ENCODE measurements around the gene RNASE12.
"Not testable (repeated sequence)": the region's sequence is repeated elsewhere in the genome, so short reads cannot be mapped to it uniquely, and the experiment has no call there.

The RNASE12 gene

DNA sequence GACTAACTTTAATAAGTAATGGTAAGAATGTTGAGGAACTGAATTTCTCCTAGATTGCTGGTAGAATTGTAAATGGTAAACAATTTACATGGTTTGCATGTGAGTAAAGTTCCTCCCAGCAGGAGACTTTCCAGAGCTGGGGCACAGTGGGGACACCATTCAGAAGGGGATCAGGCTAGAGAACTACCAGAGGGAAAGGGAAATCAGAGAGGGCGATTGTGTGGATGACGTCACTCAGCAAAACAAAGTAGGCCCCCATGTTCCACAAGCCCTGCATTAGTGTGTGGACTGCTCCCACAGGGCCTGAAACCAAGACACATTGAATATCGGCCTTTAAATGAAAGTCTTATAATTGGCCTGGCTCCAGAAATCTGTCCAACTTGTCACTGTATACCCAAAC, 12.9 kb downstream of the RNASE12 start:
- DNase-seq: no peak

DNA sequence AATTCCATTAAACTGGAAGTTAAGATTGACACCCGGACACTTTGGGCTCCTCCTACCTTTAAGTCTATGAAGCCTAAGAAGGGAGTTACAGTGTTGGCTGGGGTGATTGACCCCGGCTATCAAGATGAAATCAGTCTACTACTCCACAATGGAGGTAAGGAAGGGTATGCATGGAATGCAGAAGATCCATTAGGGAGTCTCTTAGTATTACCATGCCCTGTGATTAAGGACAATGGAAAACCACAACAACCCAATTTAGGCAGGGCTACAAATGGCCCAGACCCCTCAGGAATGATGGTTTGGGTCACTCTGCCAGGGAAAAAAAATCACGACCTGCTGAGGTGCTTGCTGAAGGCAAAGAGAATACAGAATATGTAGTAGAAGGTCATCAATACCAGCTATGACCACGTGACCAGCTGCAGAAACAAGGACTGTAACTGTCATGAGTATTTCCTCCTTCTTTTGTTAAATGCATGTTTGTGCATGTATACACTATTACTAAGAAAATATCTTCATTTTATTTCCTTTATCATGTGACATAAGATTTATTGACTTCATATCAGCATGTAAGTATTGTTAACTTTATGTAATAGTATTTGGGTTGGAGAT, 18.7 kb downstream of the RNASE12 start:
- not testable (repeated sequence) for DNase-seq

DNA sequence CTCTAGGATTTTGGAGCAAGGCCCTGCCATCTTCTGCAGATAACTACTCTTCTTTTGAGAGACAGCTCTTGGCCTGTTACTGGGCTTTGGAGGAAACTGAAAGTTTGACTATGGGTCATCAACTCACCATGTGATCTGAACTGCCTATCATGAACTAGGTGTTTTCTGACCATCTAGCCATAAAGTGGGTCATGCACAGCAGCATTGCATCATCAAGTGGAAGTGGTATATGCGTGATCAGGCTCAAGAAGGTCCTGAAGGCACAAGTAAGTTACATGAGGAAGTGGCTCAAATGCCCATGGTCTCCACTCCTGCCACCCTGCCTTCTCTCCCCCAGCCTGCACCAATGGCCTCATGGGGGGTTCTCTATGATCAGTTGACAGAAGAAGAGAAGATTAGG, 20.5 kb downstream of the RNASE12 start:
- not testable (repeated sequence) for DNase-seq

DNA sequence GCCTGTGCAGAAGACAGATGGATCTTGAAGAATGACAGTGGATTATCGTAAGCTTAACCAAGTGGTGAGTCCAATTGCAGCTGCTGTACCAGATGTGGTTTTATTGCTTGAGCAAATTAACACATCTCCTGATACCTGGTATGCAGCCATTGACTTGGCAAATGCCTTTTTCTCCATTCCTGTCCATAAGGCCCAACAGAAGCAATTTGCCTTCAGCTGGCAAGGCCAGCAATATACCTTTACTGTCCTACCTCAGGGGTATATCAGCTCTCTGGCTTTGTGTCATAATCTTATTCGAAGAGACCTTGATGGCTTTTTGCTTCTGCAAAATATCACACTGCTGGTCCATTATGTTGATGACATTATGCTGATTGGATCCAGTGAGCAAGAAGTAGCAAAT, 21.3 kb downstream of the RNASE12 start:
- DNase-seq: not testable (repeated sequence)

DNA sequence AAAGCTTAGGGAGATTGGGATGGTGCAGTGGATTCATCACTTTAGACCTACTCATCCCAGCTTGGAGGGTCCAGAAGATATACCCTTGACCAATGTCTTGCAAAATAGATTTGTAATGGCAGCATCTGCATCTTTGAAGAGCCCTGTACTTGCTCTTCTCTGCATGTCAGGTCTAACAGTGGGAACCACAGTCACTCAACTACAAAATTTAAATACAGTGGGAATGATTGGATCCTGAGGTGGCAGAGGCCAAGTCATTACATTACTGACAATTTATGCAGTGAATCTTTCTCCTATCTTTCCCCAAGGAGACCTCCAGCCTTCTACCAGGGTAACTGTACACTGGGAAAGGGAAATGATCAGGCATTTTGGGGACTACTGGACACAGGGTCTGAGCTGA, 22.1 kb downstream of the RNASE12 start:
- no peak for DNase-seq

DNA sequence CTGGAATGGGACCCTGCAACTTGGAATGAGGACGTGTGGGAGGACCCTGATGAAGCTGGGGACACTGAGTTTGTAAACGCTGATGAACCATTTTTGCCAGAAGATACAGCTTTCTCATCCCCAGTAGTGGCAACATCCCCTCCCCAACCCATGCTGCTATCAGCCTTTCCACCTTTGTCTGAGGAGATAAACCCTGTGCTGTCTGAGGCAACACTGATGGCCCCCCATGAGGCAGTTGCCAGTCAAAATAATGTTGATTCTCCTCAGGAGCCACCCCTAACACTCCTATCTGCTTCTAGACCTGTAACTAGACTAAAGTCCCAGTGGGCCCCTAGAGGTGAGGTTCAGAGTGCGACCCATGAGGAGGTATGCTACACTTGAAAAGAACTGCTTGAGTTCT, 22.8 kb downstream of the RNASE12 start:
- no peak for DNase-seq

DNA sequence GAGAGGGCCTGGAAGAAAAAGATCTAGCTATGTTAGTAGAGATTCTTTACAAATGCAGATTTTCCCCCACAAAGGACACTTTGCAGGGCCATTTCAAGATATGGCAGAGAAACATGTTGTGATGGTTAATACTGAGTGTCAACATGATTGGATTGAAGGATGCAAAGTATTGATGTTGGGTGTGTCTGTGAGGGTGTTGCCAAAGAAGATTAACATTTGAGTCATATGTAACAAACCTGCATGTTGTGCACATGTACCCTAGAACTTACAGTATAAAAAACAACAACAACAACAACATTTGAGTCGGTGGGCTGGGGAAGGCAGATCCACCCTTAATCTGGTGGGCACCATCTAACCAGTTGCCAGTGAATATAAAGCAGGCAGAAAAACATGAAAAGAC, 24.0 kb downstream of the RNASE12 start:
- DNase-seq: not testable (repeated sequence)

DNA sequence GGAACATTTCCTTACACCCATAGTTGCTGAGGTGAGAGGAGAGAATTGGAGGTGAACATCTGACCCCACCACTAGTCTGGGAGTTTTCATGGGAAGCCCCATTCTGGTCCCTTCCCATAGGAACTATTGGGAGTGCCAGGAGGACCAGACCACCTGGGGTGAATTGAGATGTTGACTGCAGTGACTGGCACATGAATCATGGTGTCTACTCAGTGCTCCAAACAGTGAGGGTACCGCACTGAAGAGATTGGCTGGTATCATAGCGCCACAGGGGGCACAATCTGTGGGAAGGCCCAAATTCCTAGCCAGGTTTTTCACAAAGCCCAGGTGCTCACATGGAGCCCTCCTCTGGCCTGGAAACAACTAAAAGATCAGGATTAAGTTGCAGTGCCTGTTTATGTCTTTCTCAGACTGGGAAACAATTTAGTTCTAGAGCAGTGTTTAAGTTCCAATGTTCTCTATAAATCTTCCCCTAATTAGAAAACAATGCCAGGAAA, 26.6 kb downstream of the RNASE12 start:
- no peak for DNase-seq

DNA sequence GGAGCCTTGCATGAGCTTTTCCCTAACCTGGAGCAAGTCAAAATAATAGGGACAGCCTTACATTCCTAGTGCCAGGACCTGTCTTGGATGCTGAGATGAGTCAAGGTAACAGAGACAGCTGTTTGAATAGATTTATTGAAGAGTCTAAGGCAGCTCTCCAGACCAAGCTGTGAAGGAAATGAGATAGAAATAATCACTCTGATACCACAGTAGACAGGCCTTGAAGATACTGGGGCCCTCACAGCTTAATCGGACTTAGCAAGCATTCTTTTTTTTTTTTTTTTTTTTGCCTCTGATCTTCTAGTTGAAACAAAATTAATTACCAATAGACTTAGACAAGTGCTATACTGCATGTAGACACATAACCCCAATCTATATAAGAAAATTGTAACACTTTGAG, 27.2 kb downstream of the RNASE12 start:
- DNase-seq: no peak

DNA sequence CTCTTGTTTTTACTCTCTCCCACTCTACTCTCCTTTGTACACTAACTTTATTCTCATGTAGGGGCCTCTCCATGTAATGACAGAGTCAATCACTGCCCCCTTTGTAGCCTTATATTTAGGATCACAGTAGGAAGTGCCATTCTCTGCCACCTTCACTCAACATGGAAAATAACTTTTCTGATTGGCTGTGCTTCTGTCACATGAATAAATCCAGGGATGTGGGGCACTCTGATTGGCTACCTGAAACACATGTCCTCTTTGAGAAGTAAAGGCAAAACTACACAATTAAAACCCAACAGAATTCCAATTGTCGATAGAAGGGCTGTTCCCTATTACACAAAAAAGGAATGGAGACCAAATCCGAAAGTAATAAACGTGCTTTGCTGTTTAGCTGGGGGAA, 30.2 kb downstream of the RNASE12 start, which contains the start of gene RNASE9:
TSS of gene RNASE9 (minus strand) at position 87 of the 400 bp plus-strand sequence.
- DNase-seq: no peak

DNA sequence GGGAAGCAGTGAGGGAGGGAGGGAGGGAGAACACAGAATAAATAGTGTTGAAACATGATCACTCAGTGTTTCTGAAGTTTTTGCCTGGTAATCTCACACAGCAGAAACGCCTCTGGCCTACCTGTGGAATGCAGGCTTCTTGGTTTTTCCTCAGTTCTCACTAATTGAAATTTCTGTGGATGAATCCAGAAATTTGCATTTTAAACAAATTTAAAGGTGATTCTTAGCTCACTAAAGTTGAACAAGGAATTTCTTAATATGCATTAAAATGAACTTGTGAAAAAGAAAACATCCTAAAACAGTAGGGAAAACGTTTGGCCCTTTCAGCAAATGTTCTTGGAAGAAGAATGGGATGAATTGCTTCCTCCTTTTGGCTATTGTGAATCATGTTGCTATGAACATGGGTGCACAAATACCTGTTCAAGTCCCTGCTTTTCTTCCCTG, 31.7 kb downstream of the RNASE12 start:
- DNase-seq: no peak

DNA sequence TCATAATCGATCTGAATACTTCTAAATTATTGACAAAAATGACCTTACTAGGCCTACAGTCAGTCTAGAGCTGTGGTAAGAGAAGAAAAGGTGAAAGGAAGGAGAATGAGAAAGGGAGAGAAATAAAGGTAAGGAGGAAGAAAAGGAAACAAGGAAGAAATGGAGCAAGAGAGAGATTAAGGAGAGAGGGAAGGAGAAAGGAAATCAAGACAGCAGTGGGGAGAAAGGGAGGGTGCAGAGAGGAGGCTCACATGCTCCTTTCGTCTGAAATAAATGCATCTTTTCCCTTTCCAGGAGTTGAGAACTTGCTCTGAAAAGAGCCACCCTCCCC, 34.0 kb downstream of the RNASE12 start:
- DNase-seq: no peak

DNA sequence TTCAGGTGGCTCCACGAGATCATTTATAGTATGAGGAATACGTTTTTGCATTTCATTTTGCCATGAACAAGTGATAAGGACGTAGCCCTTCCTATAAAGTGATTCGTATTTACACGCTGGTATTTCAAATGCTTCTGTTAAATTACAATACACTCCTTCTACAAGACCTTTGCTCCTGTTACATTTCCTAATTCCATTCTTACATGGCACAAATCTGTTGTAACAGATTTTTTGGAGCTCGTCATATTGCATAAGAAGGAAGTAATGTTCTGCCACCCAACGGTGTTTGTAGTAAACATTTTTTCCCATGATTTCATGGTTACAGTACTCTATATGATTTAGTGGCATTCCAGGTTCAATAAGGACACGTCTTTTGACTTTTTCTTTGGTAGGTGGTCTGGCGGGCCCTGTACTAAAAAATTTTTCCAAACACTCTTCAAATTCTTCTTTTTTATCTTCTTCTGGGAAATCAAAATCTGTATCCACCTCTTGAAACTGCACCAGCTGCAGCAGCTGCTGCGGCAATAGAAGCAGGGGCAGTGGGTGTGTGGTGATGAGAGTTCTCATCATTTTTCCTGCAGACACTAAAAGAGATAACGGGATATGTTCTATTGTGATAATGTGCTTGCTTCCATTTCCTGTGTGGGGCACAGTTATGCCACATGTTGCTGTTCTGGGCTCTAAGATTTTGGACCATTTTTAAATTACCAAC, 34.5 kb downstream of the RNASE12 start:
- no peak for DNase-seq

DNA sequence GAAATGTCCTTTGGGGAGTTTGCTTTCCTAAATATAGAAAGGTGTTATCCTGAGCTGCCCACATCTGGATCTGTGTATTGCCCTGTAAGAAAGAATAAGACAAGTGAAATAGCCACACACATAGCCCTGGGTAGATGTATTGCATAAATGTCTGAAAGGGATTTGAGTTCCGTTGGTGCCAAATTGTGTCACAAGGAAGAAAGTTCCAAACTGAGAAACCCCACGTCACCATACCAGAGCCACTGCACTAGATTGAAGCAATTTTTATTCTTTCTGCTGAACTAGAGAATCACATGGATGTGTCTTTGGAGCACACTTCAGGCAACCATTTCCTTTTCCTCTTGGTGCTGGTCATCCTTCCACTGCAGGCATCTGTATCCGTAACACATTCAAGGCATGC, 35.3 kb downstream of the RNASE12 start:
- DNase-seq: no peak

DNA sequence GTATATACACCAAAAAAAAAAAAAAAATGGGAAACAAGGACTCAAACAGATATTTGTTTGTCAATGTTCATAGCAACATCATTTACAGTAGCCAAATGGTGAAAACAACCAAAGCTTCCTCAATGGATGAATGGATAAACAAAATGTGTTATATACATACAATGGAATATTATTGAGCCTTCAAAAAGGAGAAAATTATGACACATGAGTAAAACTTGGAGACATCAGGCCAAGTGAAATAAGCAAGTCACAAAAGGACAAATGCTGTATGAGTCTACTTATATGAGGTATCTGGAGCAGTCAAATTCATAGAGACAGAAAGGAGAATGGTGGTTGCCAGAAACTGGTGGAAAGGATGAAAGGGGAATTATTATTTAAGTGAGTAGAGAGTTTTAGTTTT, 38.2 kb downstream of the RNASE12 start:
- DNase-seq: no peak

DNA sequence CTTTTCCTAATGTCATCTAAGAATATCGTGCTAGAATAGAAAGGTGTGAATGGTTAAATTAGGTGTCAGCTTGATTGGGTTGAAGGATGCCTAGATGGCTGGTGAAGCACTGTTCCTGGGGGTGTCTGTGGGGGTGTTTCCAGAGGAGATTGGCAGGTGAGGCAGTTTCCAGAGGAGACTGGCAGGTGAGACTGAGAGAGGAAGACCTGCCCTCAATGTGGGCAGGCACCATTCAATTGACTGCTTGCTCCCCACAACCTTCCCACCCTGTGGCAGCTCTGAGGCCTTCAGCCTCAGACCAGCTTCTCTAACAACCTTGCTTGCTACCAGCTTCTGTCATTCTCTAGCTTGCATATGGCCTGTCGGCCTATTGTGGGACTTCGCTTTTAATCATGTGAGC, 39.6 kb downstream of the RNASE12 start:
- no peak for DNase-seq

DNA sequence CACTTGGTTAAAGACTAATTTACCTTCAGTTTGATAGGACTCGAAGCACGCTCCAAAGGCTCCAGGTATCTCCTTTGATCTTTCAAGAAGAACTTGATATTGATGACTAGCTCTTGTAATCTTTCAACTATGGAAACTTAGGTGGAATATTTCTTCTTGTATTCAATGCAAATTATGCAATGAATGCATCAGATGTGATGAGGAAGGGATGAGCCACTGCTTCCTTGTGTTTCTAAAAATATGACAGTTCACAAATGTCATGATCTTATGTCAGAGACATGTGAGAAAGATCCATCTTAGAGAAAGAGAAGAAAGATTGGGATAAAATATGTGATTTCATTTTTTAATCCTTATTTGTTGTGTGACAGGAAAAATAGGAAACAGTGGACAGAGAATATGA, 40.2 kb downstream of the RNASE12 start:
- DNase-seq: no peak

DNA sequence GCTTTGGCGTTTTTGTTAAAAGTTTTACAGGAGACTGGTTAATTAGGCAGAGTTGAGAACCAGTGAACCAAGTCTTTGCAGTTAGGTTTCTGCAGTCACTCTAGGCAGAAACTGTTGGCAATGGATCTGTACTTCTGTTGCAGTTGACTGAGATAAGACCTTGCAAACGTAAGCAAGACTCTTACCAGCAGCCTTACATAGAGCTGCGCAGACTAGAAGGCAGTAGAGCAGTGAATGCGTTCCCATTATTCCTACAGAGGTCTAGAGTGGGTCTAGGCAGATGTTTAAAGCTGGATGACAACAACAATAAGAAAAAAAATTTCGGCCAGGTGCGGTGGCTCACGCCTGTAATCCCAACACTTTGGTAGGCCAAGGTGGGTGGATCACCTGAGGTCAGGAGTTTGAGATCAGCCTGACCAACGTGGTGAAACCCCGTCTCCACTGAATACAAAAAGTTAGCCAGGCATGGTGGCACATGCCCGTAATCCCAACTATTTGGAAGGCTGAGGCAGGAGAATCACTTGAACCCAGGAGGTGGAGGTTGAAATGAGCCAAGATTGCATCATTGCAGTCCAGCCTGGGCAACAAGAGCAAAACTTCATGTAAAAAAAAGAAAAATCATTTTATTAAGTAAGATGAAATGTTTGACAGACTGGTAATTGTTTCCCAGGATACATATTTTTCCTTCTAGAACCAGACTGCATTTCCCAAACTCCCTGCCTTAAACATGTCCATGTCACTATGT, 42.6 kb downstream of the RNASE12 start:
- DNase-seq: no peak

DNA sequence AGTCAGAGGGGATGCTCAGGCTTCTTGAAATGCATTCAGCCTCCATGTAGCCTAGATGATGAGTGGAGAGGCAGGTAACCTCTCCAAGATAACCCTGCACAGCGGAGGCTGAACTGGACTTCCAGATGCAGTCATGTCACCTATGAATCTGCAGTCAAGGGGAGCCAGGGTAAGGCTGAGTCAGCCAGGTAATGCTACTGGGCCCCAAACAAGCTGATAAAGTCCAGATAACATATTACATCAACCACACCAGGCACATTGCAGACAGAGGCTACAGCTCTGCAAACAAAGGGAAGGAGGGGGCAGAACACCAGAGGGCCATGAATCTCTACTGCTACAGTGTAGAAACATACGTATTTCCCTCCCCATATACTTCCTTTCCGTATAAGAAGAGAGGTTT, 44.3 kb downstream of the RNASE12 start:
- no peak for DNase-seq

All from activated effector memory CD4-positive, alpha-beta T cell treated with Interleukin-2 at 50 U/mL for 16 hours (primary cell).